CD4-positive, alpha-beta T cell (primary cell): ENCODE data around the gene RGS17. TPM values are rescaled to one million over a fixed set of nuclear protein-coding genes. Genes with fewer than 3 reads are reported as not detected.

Experiments
- ATAC-seq: fragments of 200-7000 bp; cut with Tn5 transposase; one replicate; pipeline ENCODE4 v1.10.0; 2022; ENCODE audit warnings: mild to moderate bottlenecking; ENCODE audit not compliant: poor library complexity
- CTCF ChIA-PET: fragments of 350-600 bp; sonication (Branson Sonifier 250); formaldehyde crosslinking; loops from one replicate; lab custom pipeline; 2021; ENCODE audit warnings: antibody characterized with exemption, inconsistent platforms; lab: Charles Lee
- POLR2A ChIA-PET: fragments of 350-600 bp; sonication (Branson Sonifier 250); formaldehyde crosslinking; loops from one replicate; lab custom pipeline; 2021; ENCODE audit warnings: antibody characterized with exemption, inconsistent platforms; lab: Charles Lee
- DNase-seq, 14 experiments: peaks; one replicate each; pipeline ENCODE4 v3.0.0-alpha.2; 2013 to 2020; ENCODE audit warnings: mixed read lengths in 2 of 14
- H3K27ac ChIP-seq, 2 donors: one replicate each; pipeline versions ENCODE4 v1.5.1 to v1.7.0; 2013; ENCODE audit warnings: low read length in 2 of 2, low read depth in 1 of 2, mild to moderate bottlenecking in 1 of 2
- H3K27me3 ChIP-seq, 2 experiments: 1 replicate in 1 of 2; 2 replicates in 1 of 2; pipeline versions ENCODE4 v1.6.1 to v1.7.0; 2013; ENCODE audit warnings: low read length in 2 of 2, control low read depth in 1 of 2, mild to moderate bottlenecking in 1 of 2, moderate library complexity in 1 of 2; ENCODE audit not compliant: insufficient read depth in 2 of 2, control insufficient read depth in 1 of 2
- H3K36me3 ChIP-seq: one replicate; pipeline ENCODE4 v1.6.1; 2013; ENCODE audit warnings: low read length, control low read depth; ENCODE audit not compliant: insufficient read depth
- H3K4me1 ChIP-seq: one replicate; pipeline ENCODE4 v1.6.1; 2013; ENCODE audit warnings: low read length, control low read depth; ENCODE audit not compliant: insufficient read depth
- H3K4me3 ChIP-seq: one replicate; pipeline ENCODE4 v1.5.1; 2013; ENCODE audit warnings: mild to moderate bottlenecking, low read length, moderate library complexity
- H3K9me3 ChIP-seq, 2 experiments: 1 replicate in 1 of 2; 2 replicates in 1 of 2; pipeline versions ENCODE4 v1.6.1 to v1.7.0; 2013; ENCODE audit warnings: low read length in 2 of 2, mild to moderate bottlenecking in 2 of 2, control low read depth in 1 of 2, moderate library complexity in 1 of 2; ENCODE audit not compliant: control insufficient read depth in 1 of 2, insufficient read depth in 1 of 2
- H3K27ac Mint-ChIP-seq: one replicate; pipeline ENCODE4 v1.8.0; 2020; ENCODE audit warnings: mixed read lengths
- H3K27me3 Mint-ChIP-seq: one replicate; pipeline ENCODE4 v1.8.0; 2021; ENCODE audit warnings: mixed read lengths
- H3K36me3 Mint-ChIP-seq: one replicate; pipeline ENCODE4 v1.8.0; 2021; ENCODE audit warnings: low read depth, mixed read lengths
- H3K4me1 Mint-ChIP-seq: one replicate; pipeline ENCODE4 v1.8.0; 2021; ENCODE audit warnings: low read depth, mixed read lengths
- H3K4me3 Mint-ChIP-seq: one replicate; pipeline ENCODE4 v1.8.0; 2020; ENCODE audit warnings: mild to moderate bottlenecking, mixed read lengths
- H3K9me3 Mint-ChIP-seq: one replicate; pipeline ENCODE4 v1.8.0; 2020; ENCODE audit warnings: mixed read lengths
- CTCF ChIP-seq: fragments of 200-600 bp; IDR thresholded peaks from one replicate; pipeline ENCODE4 v1.8.0; 2022; ENCODE audit warnings: antibody characterized with exemption, mild to moderate bottlenecking
- intact Hi-C, 2 experiments: fragments of 100-400 bp; cut with DNase I in 1 of 2; cut with micrococcal nuclease in 1 of 2; formaldehyde crosslinking; loops; one replicate each; pipeline versions ENCODE4 v1.15.1 to v1.9.0; 2023 to 2025; cut with DNase I, micrococcal nuclease
- total RNA-seq, 174 experiments: library from RNA in 2 of 174; stranded (reverse) in 2 of 174; gene quantifications; one replicate each; pipeline ENCODE4 v1.2.3 and lab custom pipeline; 2021 to 2026

The RGS17 gene
- total RNA-seq, 2 experiments from 2014 or later = not detected

GRCh38 chr6:152976749-152977148, 154.3 kb downstream of the RGS17 start:
- H3K9me3 Mint-ChIP-seq = no peaks in the 10 kb centered on the region
- DNase-seq (no peak), ATAC-seq (no peak)
- no peak overlapping the region for H3K27ac ChIP-seq
- ChIA-PET CTCF (no interaction called here), POLR2A (no interaction called here)
- no peak overlapping the region for H3K27ac Mint-ChIP-seq
- H3K27me3 ChIP-seq = no peaks in the 10 kb centered on the region
- peaks cover 47% of the 10 kb centered on the region for H3K36me3 Mint-ChIP-seq
- H3K4me1 Mint-ChIP-seq = peaks cover 55% of the 10 kb centered on the region
- TF ChIP-seq CTCF = no peak
- peaks cover 3% of the 10 kb centered on the region for H3K4me1 ChIP-seq
- intact Hi-C loops = no loop called here
- peaks cover 26% of the 10 kb centered on the region for H3K36me3 ChIP-seq
- H3K4me3 Mint-ChIP-seq = no peak overlapping the region
- no peak overlapping the region for H3K4me3 ChIP-seq
- no peaks in the 10 kb centered on the region for H3K27me3 Mint-ChIP-seq
- H3K9me3 ChIP-seq = no peaks in the 10 kb centered on the region

GRCh38 chr6:152975204-152975915, 155.7 kb downstream of the RGS17 start:
- Mint-ChIP-seq H3K27me3 (no peaks in the 10 kb centered on the region), H3K4me1 (peaks cover 43% of the 10 kb centered on the region), H3K4me3 (peak overlapping the region; percentile 27), H3K9me3 (no peaks in the 10 kb centered on the region), H3K27ac (peak overlapping the region; percentile 60), H3K36me3 (peaks cover 60% of the 10 kb centered on the region)
- Histone ChIP-seq H3K4me3 (no peak overlapping the region), H3K27me3 (no peaks in the 10 kb centered on the region), H3K9me3 (no peaks in the 10 kb centered on the region), H3K27ac (no peak overlapping the region), H3K36me3 (peaks cover 40% of the 10 kb centered on the region), H3K4me1 (peaks cover 3% of the 10 kb centered on the region)
- no peak for TF ChIP-seq CTCF
- DNase-seq (peak in 3 of 14 experiments; percentile 49 to 69 (median 50)), ATAC-seq (peak; percentile 52)
- ChIA-PET CTCF (no interaction called here), POLR2A (no interaction called here)
- intact Hi-C loops = no loop called here

GRCh38 chr6:152973916-152974315, 157.2 kb downstream of the RGS17 start:
- intact Hi-C loops = no loop called here
- no peak for ATAC-seq
- POLR2A ChIA-PET = no interaction called here
- no peaks in the 10 kb centered on the region for H3K27me3 ChIP-seq
- CTCF ChIA-PET = no interaction called here
- H3K27ac ChIP-seq = no peak overlapping the region
- Mint-ChIP-seq H3K27me3 (no peaks in the 10 kb centered on the region), H3K4me1 (peaks cover 38% of the 10 kb centered on the region), H3K9me3 (peaks cover 4% of the 10 kb centered on the region), H3K36me3 (peaks cover 74% of the 10 kb centered on the region), H3K27ac (no peak overlapping the region), H3K4me3 (no peak overlapping the region)
- H3K9me3 ChIP-seq = peaks cover 0 to 11% of the 10 kb centered on the region in 2 experiments
- no peak overlapping the region for H3K4me3 ChIP-seq
- H3K36me3 ChIP-seq = peaks cover 49% of the 10 kb centered on the region
- H3K4me1 ChIP-seq = peaks cover 3% of the 10 kb centered on the region
- no peak for TF ChIP-seq CTCF
- DNase-seq = no peak
